ENCODE results near the gene CPPED1. TPM values are rescaled to one million over a fixed set of nuclear protein-coding genes. Genes with fewer than 3 reads are reported as not detected.

Gene CPPED1
- total and polyA plus RNA-seq, 2 donors, result 13.9 to 15.5 TPM

DNA sequence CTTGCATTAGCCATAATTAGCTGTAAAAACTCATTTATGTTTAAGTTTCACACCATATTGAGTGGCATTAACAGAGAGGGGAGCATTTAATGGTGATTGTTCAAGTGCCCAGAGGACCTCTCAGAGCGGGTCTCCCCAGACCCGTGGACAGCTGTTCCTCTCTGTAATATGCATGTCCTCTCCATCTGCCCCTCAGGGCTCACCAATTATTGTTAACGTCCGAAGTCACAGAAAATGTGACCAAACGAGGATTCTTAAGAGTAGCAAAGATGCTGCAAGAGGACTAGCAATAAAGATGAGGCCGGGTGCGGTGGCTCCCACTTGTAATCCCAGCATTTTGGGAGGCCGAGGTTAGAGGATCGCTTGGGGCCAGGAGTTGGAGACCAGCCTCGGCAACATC lies 130.2 kb downstream of the CPPED1 start:
- Histone ChIP-seq H3K36me3 (ENCODE audit: insufficient read depth) (no peaks in the 10 kb centered on the region), H3K4me3 (ENCODE audit: low read depth, low read length) (no peak overlapping the region), H3K4me1 (ENCODE audit: insufficient read depth) (no peaks in the 10 kb centered on the region), H3K27ac (ENCODE audit: low read depth) (no peak overlapping the region)
- DNase-seq (ENCODE audit: extremely low spot score), result no peak
- 82% methylated on average over 10 of the region's 10 CpGs for WGBS

GRCh38 chr16:12672986-12673385 lies 130.7 kb downstream of the CPPED1 start:
- no peaks in the 10 kb centered on the region for H3K36me3 ChIP-seq (ENCODE audit: insufficient read depth)
- no peak overlapping the region for H3K27ac ChIP-seq (ENCODE audit: low read depth)
- no peak overlapping the region for H3K4me3 ChIP-seq (ENCODE audit: low read depth, low read length)
- no peaks in the 10 kb centered on the region for H3K4me1 ChIP-seq (ENCODE audit: insufficient read depth)
- WGBS, result 91% methylated on average over 8 of the region's 8 CpGs
- no peak for DNase-seq (ENCODE audit: extremely low spot score)

DNA sequence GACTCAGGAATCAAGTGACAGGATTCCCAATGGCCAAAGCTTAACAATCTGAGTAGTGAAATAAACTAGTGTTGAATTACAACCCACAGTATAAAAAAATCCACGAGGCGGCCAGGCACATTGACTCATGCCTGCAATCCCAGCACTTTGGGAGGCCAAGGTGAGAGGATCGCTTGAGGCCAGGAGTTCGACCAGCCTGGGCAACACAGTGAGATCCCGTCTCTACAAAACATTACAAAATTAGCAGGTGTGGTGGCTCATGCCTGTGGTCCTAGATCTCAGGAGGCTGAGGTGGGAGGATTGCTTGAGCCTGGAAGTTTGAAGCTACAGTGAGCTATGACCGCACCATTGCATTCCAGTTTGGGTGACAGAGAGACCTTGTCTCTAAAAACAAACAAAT lies 133.8 kb downstream of the CPPED1 start:
- Histone ChIP-seq H3K4me3 (ENCODE audit: low read depth, low read length) (no peak overlapping the region), H3K4me1 (ENCODE audit: insufficient read depth) (no peaks in the 10 kb centered on the region), H3K36me3 (ENCODE audit: insufficient read depth) (no peaks in the 10 kb centered on the region), H3K27ac (ENCODE audit: low read depth) (no peak overlapping the region)
- 93% methylated on average over 6 of the region's 6 CpGs for WGBS
- no peak for DNase-seq (ENCODE audit: extremely low spot score)

DNA sequence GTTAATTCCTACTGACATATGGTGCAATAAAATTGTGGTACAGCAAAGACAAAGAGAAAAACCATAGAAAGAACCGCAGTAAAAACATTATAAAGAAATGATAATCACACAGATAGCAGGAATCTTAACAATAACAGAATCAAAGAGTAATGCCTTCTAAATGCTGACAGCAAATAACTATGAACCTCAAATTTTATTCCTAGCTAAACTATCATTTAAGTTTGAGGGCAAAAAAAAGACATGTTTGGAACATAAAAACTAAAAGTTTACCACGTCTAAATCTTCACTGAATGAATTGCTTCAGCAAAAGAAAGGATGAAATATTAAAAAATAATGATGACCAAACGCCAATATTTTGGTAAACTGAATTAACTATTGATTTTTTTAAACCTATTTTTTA lies 135.8 kb downstream of the CPPED1 start:
- H3K4me1 ChIP-seq (ENCODE audit: insufficient read depth), result no peaks in the 10 kb centered on the region
- no peak overlapping the region for H3K27ac ChIP-seq (ENCODE audit: low read depth)
- DNase-seq (ENCODE audit: extremely low spot score), result no peak
- H3K4me3 ChIP-seq (ENCODE audit: low read depth, low read length), result no peak overlapping the region
- H3K36me3 ChIP-seq (ENCODE audit: insufficient read depth), result no peaks in the 10 kb centered on the region
- WGBS, result 70% methylated on average over 3 of the region's 3 CpGs

GRCh38 chr16:12664164-12664733 lies 139.4 kb downstream of the CPPED1 start:
- Histone ChIP-seq H3K27ac (ENCODE audit: low read depth) (no peak overlapping the region), H3K4me1 (ENCODE audit: insufficient read depth) (no peaks in the 10 kb centered on the region), H3K4me3 (ENCODE audit: low read depth, low read length) (no peak overlapping the region), H3K36me3 (ENCODE audit: insufficient read depth) (no peaks in the 10 kb centered on the region)
- DNase-seq (ENCODE audit: extremely low spot score), result no peak
- 94% methylated on average over 9 of the region's 9 CpGs for WGBS

GRCh38 chr16:12661656-12662172 lies 142.0 kb downstream of the CPPED1 start:
- 37% methylated on average over 10 of the region's 10 CpGs for WGBS
- Histone ChIP-seq H3K4me3 (ENCODE audit: low read depth, low read length) (no peak overlapping the region), H3K27ac (ENCODE audit: low read depth) (no peak overlapping the region), H3K4me1 (ENCODE audit: insufficient read depth) (no peaks in the 10 kb centered on the region), H3K36me3 (ENCODE audit: insufficient read depth) (no peaks in the 10 kb centered on the region)
- no peak for DNase-seq (ENCODE audit: extremely low spot score)

DNA sequence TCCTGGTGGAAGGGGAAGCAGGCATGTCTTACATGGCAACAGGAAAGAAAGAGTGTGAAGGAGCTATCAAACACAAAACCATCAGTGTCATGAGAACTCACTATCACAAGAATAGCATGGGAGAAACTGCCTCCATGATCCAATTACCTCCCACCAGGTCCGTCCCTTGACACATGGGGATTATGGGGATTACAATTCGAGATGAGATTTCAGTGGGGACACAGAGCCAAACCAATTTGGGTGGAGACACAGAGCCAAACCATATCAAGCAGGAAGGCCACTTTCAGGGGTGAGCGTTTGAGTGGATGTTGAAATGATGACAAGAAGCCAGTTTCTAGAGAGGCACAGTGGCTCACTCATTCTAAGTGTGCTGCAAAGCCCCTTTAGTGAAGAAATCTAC lies 143.8 kb downstream of the CPPED1 start:
- H3K4me1 ChIP-seq (ENCODE audit: insufficient read depth), result no peaks in the 10 kb centered on the region
- no peak overlapping the region for H3K27ac ChIP-seq (ENCODE audit: low read depth)
- no peak overlapping the region for H3K4me3 ChIP-seq (ENCODE audit: low read depth, low read length)
- no peak for DNase-seq (ENCODE audit: extremely low spot score)
- H3K36me3 ChIP-seq (ENCODE audit: insufficient read depth), result no peaks in the 10 kb centered on the region
- 60% methylated on average over 3 of the region's 3 CpGs for WGBS

DNA sequence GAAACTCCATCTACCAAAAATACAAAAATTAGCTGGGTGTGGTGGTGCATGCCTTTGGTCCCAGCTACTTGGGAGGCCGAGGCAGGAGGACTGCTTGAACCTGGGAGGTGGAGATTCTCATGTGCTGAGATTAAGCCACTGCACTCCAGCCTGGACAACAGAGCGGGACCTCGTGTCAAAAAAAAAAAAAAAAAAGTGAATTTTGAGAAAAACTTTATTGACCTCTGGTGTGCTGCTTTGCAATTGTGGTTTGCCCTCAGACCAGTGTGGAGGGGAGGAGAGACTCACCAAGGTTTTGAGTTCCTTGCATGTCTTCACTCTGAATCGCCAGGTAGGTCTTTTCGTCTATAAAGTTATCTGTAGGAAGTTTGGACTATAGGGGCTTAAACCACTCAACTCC lies 145.2 kb downstream of the CPPED1 start:
- no peak overlapping the region for H3K4me3 ChIP-seq (ENCODE audit: low read depth, low read length)
- H3K27ac ChIP-seq (ENCODE audit: low read depth), result no peak overlapping the region
- no peaks in the 10 kb centered on the region for H3K4me1 ChIP-seq (ENCODE audit: insufficient read depth)
- 92% methylated on average over 5 of the region's 5 CpGs for WGBS
- DNase-seq (ENCODE audit: extremely low spot score), result no peak
- no peaks in the 10 kb centered on the region for H3K36me3 ChIP-seq (ENCODE audit: insufficient read depth)

GRCh38 chr16:12655537-12655936 lies 148.2 kb downstream of the CPPED1 start:
- 82% methylated on average over 11 of the region's 11 CpGs for WGBS
- no peaks in the 10 kb centered on the region for H3K4me1 ChIP-seq (ENCODE audit: insufficient read depth)

GRCh38 chr16:12653820-12654392 lies 149.8 kb downstream of the CPPED1 start:
- Histone ChIP-seq H3K4me3 (ENCODE audit: low read depth, low read length) (no peak overlapping the region), H3K27ac (ENCODE audit: low read depth) (no peak overlapping the region), H3K36me3 (ENCODE audit: insufficient read depth) (no peaks in the 10 kb centered on the region), H3K4me1 (ENCODE audit: insufficient read depth) (no peaks in the 10 kb centered on the region)
- 76% methylated on average over 2 of the region's 2 CpGs for WGBS
- no peak for DNase-seq (ENCODE audit: extremely low spot score)

More at GRCh38 chr16:12655537-12655936, 148.2 kb downstream of the CPPED1 start:
- Histone ChIP-seq H3K36me3 (ENCODE audit: insufficient read depth) (no peaks in the 10 kb centered on the region), H3K4me3 (ENCODE audit: low read depth, low read length) (no peak overlapping the region), H3K27ac (ENCODE audit: low read depth) (no peak overlapping the region)
- no peak for DNase-seq (ENCODE audit: extremely low spot score)

DNA sequence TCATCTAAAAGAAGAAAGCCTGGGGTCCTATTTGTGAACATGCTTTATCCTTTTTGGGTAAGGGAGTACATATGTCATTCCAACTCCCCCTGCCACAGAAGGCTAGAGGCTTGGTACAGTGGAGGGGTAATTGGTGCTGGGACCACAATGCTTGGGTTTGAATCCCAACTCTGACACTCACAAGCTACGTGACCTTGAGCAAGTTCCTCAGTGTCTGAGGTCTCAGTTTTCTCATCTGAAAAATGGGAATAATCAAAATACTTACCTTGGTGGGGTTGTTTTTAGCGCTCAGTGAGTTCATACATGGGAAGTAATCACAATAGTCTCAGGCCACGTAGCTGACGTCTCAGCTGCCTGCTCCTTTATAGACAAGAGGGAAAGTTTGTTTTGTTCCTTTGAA lies 150.8 kb downstream of the CPPED1 start:
- no peaks in the 10 kb centered on the region for H3K4me1 ChIP-seq (ENCODE audit: insufficient read depth)
- 86% methylated on average over 4 of the region's 4 CpGs for WGBS
- H3K36me3 ChIP-seq (ENCODE audit: insufficient read depth), result no peaks in the 10 kb centered on the region
- no peak for DNase-seq (ENCODE audit: extremely low spot score)
- no peak overlapping the region for H3K4me3 ChIP-seq (ENCODE audit: low read depth, low read length)
- H3K27ac ChIP-seq (ENCODE audit: low read depth), result no peak overlapping the region

- Histone ChIP-seq H3K4me1 (ENCODE audit: insufficient read depth) (no peaks in the 10 kb centered on the region), H3K36me3 (ENCODE audit: insufficient read depth) (no peaks in the 10 kb centered on the region), H3K4me3 (ENCODE audit: low read depth, low read length) (no peak overlapping the region), H3K27ac (ENCODE audit: low read depth) (no peak overlapping the region)
- DNase-seq (ENCODE audit: extremely low spot score), result no peak
- 37% methylated on average over 16 of the region's 16 CpGs for WGBS
Measured at GRCh38 chr16:12651765-12652512, 151.7 kb downstream of the CPPED1 start.

- H3K4me3 ChIP-seq (ENCODE audit: low read depth, low read length), result no peak overlapping the region
- 85% methylated on average over 2 of the region's 2 CpGs for WGBS
- no peaks in the 10 kb centered on the region for H3K36me3 ChIP-seq (ENCODE audit: insufficient read depth)
- H3K27ac ChIP-seq (ENCODE audit: low read depth), result no peak overlapping the region
- DNase-seq (ENCODE audit: extremely low spot score), result no peak
- H3K4me1 ChIP-seq (ENCODE audit: insufficient read depth), result no peaks in the 10 kb centered on the region
Measured at GRCh38 chr16:12649356-12649755, 154.3 kb downstream of the CPPED1 start.
